GM12878 (cell line): ENCODE measurements around the gene ZNF367. TPM values are rescaled to one million over a fixed set of nuclear protein-coding genes. Genes with fewer than 3 reads are reported as not detected.

Experiments
- BACH1 ChIP-seq: fragments of 450-650 bp; IDR thresholded peaks from 2 replicates; pipeline ENCODE4 v1.6.1; 2017; ENCODE audit warnings: mild to moderate bottlenecking, borderline replicate concordance
- BRCA1 ChIP-seq: IDR thresholded peaks from 2 replicates; pipeline ENCODE4 v1.6.1; 2011; ENCODE audit warnings: low read depth, low read length, improper control_type of control experiment
- CHD2 ChIP-seq: IDR thresholded peaks from 2 replicates; pipeline ENCODE4 v1.6.1; 2011; ENCODE audit warnings: low read depth, low read length, improper control_type of control experiment, borderline replicate concordance
- CHD4 ChIP-seq: fragments of 200-600 bp; sonication (generic); IDR thresholded peaks from 2 replicates; pipeline ENCODE4 v1.6.1; 2016; ENCODE audit warnings: mild to moderate bottlenecking
- E4F1 ChIP-seq: fragments of 450-650 bp; IDR thresholded peaks from 2 replicates; pipeline ENCODE4 v1.6.1; 2018; ENCODE audit warnings: borderline replicate concordance, mild to moderate bottlenecking; ENCODE audit not compliant: partially characterized antibody
- ESRRA ChIP-seq: IDR thresholded peaks from 2 replicates; pipeline ENCODE4 v1.6.1; 2012; ENCODE audit warnings: mild to moderate bottlenecking, low read length, improper control_type of control experiment
- HSF1 ChIP-seq: fragments of 150-350 bp; IDR thresholded peaks from 2 replicates; pipeline ENCODE4 v1.6.1; 2014; ENCODE audit warnings: mild to moderate bottlenecking, low read depth, low read length
- KDM1A ChIP-seq: fragments of 200-600 bp; sonication (generic); IDR thresholded peaks from 2 replicates; pipeline ENCODE4 v1.6.1; 2016; ENCODE audit warnings: borderline replicate concordance
- LARP7 ChIP-seq: fragments of 450-650 bp; IDR thresholded peaks from 2 replicates; pipeline ENCODE4 v1.6.1; 2017; ENCODE audit warnings: mild to moderate bottlenecking
- NFIC ChIP-seq: IDR thresholded peaks from 2 replicates; pipeline ENCODE4 v1.6.1; 2012; ENCODE audit warnings: low read depth, mild to moderate bottlenecking, inconsistent platforms, low read length, moderate library complexity
- NKRF ChIP-seq: fragments of 450-650 bp; conservative IDR thresholded peaks from 2 replicates; pipeline ENCODE4 v1.6.1; 2017; ENCODE audit warnings: mild to moderate bottlenecking, moderate library complexity
- NR2C2 ChIP-seq: IDR thresholded peaks from 2 replicates; pipeline ENCODE4 v1.6.1; 2011; ENCODE audit warnings: borderline replicate concordance, low read depth; ENCODE audit not compliant: control insufficient read depth, insufficient read length
- PAX5 ChIP-seq: IDR thresholded peaks from 2 replicates; pipeline ENCODE4 v1.6.1; 2011; ENCODE audit warnings: low read depth, low read length, borderline replicate concordance
- POLR2A ChIP-seq: IDR thresholded peaks from 2 replicates; pipeline ENCODE4 v1.6.1; 2011; ENCODE audit warnings: low read depth, mild to moderate bottlenecking, low read length
- RAD51 ChIP-seq: fragments of 450-650 bp; IDR thresholded peaks from 2 replicates; pipeline ENCODE4 v1.6.1; 2016; ENCODE audit warnings: moderate library complexity, mild to moderate bottlenecking, inconsistent platforms
- RELA ChIP-seq: fragments of 450-650 bp; IDR thresholded peaks from 2 replicates; pipeline ENCODE4 v1.8.0; 2014; ENCODE audit warnings: borderline replicate concordance; ENCODE audit not compliant: partially characterized antibody
- SMAD1 ChIP-seq: fragments of 450-650 bp; IDR thresholded peaks from 2 replicates; pipeline ENCODE4 v1.6.1; 2018; ENCODE audit warnings: mild to moderate bottlenecking, low read depth; ENCODE audit not compliant: partially characterized antibody
- SMAD5 ChIP-seq: IDR thresholded peaks from 2 replicates; pipeline ENCODE4 v1.6.1; 2016; ENCODE audit warnings: antibody characterized with exemption, low read depth
- SMARCA5 ChIP-seq: fragments of 450-650 bp; IDR thresholded peaks from 2 replicates; pipeline ENCODE4 v1.6.1; 2017; ENCODE audit warnings: mild to moderate bottlenecking
- SPI1 ChIP-seq: IDR thresholded peaks from 2 replicates; pipeline ENCODE4 v1.6.1; 2011; ENCODE audit warnings: low read depth, mild to moderate bottlenecking, low read length, moderate library complexity, borderline replicate concordance; ENCODE audit not compliant: insufficient read depth
- STAT3 ChIP-seq: IDR thresholded peaks from 2 replicates; pipeline ENCODE4 v1.6.1; 2011; ENCODE audit warnings: low read depth, low read length, improper control_type of control experiment
- SUPT20H ChIP-seq: IDR thresholded peaks from 2 replicates; pipeline ENCODE4 v1.6.1; 2011; ENCODE audit warnings: low read depth, mild to moderate bottlenecking, low read length, moderate library complexity, borderline replicate concordance; ENCODE audit not compliant: control insufficient read depth
- USF2 ChIP-seq: IDR thresholded peaks from 2 replicates; pipeline ENCODE4 v1.6.1; 2011; ENCODE audit warnings: low read depth, low read length, improper control_type of control experiment, borderline replicate concordance
- YBX1 ChIP-seq: fragments of 450-650 bp; IDR thresholded peaks from 2 replicates; pipeline ENCODE4 v1.6.1; 2016; ENCODE audit warnings: antibody characterized with exemption
- ZZZ3 ChIP-seq: IDR thresholded peaks from 2 replicates; pipeline ENCODE4 v1.6.1; 2011; ENCODE audit warnings: low read depth; ENCODE audit not compliant: control insufficient read depth, insufficient read length
- polyA plus RNA-seq, 11 experiments: library from polyadenylated mRNA; depleted of rRNA in 4 of 11; unstranded in 6 of 11; stranded (reverse) in 5 of 11; fragments of >200 nt; fragmentation: Nextera tagmentation in 4 of 11; fragmentation: Illumina TruSeq in 1 of 11; extraction: Ambion mirVana in 4 of 11; extraction: Trizol in 1 of 11; gene quantifications; 1 replicate in 1 of 11; 2 replicates in 10 of 11; pipeline versions ENCODE4 v1.2.1 to v1.2.3, GENCODE V29; 2011 to 2016; ENCODE audit warnings: inconsistent platforms in 2 of 11, missing spikeins in 2 of 11, low read depth in 1 of 11
- total RNA-seq, 4 experiments: library from RNA; depleted of rRNA in 3 of 4; stranded (reverse); fragments of >200 nt in 3 of 4; fragmentation: Illumina TruSeq in 1 of 4; extraction: Trizol in 1 of 4; gene quantifications; 2 replicates each; pipeline versions ENCODE4 v1.2.1 to v1.2.3, GENCODE V29; 2013 to 2021

ZNF367 gene
- total and polyA plus RNA-seq, 10 of the 15 experiments (the other 5 are each of a cell fraction or from before 2014, with no cell fraction given) = 2.9 to 16.3 (median 11.1) TPM

GRCh38 chr9:96413302-96414221 lies 4.6 kb downstream of the ZNF367 start (continued):
- TF ChIP-seq SMAD1 (no peak), HSF1 (no peak), POLR2A (no peak), SPI1 (peak; percentile 87), KDM1A (no peak), SUPT20H (no peak), BACH1 (no peak; the same call in 1 of the 2 replicates), SMAD5 (0 out of 2 replicates have a peak, but pooled peaks have one; percentile 26), NFIC (peak; percentile 26; the same call in 1 of the 2 replicates), BRCA1 (no peak), CHD4 (no peak), RAD51 (no peak), PAX5 (no peak), YBX1 (no peak), NKRF (no peak), CHD2 (0 out of 2 replicates have a peak, but pooled peaks have one; percentile 12), E4F1 (no peak), NR2C2 (no peak), LARP7 (no peak), ESRRA (no peak), SMARCA5 (no peak), RELA (peak; percentile 34), ZZZ3 (no peak), USF2 (no peak), STAT3 (0 out of 2 replicates have a peak, but pooled peaks have one; percentile 28)
